Measurements from ENCODE around the gene FBXL14.

The FBXL14 gene

DNA sequence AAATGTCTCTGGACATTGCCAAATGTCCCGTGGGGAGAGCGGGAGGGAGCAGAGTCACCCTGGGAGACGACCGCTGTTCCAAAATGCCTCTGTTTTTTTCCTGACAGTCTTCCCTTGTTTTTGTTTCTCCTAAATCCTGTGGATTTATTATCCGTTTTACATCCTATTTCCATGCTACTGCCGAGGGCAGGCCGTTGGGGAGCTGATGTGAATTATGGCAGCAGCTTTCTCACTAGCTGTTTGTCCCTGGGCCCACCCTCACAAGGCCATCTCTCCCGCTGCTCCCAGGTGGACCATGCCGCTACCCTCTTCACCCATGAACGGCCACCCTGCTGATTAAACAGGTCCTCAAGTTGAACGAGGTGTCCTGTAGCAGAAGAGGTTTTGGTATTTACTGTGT, 55.2 kb downstream of the FBXL14 start:
- Histone ChIP-seq H3K36me3 (ENCODE audit: control insufficient read depth, insufficient read depth, low read length) (peaks cover 3% of the 10 kb centered on the region; the same call in 1 of the 2 replicates), H3K4me3 (replicated peaks; ENCODE audit: low read depth, low read length) (no peak overlapping the region), H3K27me3 (replicated peaks; ENCODE audit: control insufficient read depth, insufficient read depth, low read length) (no peaks in the 10 kb centered on the region)
- TF ChIP-seq, protein P1, sequence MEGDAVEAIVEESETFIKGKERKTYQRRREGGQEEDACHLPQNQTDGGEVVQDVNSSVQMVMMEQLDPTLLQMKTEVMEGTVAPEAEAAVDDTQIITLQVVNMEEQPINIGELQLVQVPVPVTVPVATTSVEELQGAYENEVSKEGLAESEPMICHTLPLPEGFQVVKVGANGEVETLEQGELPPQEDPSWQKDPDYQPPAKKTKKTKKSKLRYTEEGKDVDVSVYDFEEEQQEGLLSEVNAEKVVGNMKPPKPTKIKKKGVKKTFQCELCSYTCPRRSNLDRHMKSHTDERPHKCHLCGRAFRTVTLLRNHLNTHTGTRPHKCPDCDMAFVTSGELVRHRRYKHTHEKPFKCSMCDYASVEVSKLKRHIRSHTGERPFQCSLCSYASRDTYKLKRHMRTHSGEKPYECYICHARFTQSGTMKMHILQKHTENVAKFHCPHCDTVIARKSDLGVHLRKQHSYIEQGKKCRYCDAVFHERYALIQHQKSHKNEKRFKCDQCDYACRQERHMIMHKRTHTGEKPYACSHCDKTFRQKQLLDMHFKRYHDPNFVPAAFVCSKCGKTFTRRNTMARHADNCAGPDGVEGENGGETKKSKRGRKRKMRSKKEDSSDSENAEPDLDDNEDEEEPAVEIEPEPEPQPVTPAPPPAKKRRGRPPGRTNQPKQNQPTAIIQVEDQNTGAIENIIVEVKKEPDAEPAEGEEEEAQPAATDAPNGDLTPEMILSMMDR (IDR thresholded peaks at IDR 0.05; ENCODE audit: insufficient read depth, low read length, poor library complexity, severe bottlenecking): no peak
- DNase-seq (ENCODE audit: extremely low read depth, insufficient read length): no peak

GRCh38 chr12:1536817-1537216, 57.6 kb downstream of the FBXL14 start:
- TF ChIP-seq, protein P1 (IDR thresholded peaks at IDR 0.05; ENCODE audit: insufficient read depth, low read length, poor library complexity, severe bottlenecking): no peak
- H3K4me3 ChIP-seq (replicated peaks; ENCODE audit: low read depth, low read length): no peak overlapping the region
- no peaks in the 10 kb centered on the region for H3K27me3 ChIP-seq (replicated peaks; ENCODE audit: control insufficient read depth, insufficient read depth, low read length)
- DNase-seq (ENCODE audit: extremely low read depth, insufficient read length): no peak
- H3K36me3 ChIP-seq (ENCODE audit: control insufficient read depth, insufficient read depth, low read length): peaks cover 3% of the 10 kb centered on the region; the same call in 1 of the 2 replicates

- TF ChIP-seq, protein P1 (IDR thresholded peaks at IDR 0.05; ENCODE audit: insufficient read depth, low read length, poor library complexity, severe bottlenecking): no peak
- Histone ChIP-seq H3K27me3 (replicated peaks; ENCODE audit: control insufficient read depth, insufficient read depth, low read length) (no peaks in the 10 kb centered on the region), H3K4me3 (replicated peaks; ENCODE audit: low read depth, low read length) (peak overlapping the region; percentile 64), H3K36me3 (ENCODE audit: control insufficient read depth, insufficient read depth, low read length) (peaks cover 3% of the 10 kb centered on the region; the same call in 1 of the 2 replicates)
- peak; percentile 48 for DNase-seq (ENCODE audit: extremely low read depth, insufficient read length)
Measured at GRCh38 chr12:1534748-1535147, 59.6 kb downstream of the FBXL14 start.

- peak; percentile 81 for DNase-seq (ENCODE audit: extremely low read depth, insufficient read length)
- Histone ChIP-seq H3K36me3 (ENCODE audit: control insufficient read depth, insufficient read depth, low read length) (peaks cover 3% of the 10 kb centered on the region; the same call in 1 of the 2 replicates), H3K27me3 (replicated peaks; ENCODE audit: control insufficient read depth, insufficient read depth, low read length) (no peaks in the 10 kb centered on the region), H3K4me3 (replicated peaks; ENCODE audit: low read depth, low read length) (peak overlapping the region; percentile 64)
- TF ChIP-seq, protein P1 (IDR thresholded peaks at IDR 0.05; ENCODE audit: insufficient read depth, low read length, poor library complexity, severe bottlenecking): no peak
Measured at GRCh38 chr12:1533602-1534304, 60.6 kb downstream of the FBXL14 start.

DNA sequence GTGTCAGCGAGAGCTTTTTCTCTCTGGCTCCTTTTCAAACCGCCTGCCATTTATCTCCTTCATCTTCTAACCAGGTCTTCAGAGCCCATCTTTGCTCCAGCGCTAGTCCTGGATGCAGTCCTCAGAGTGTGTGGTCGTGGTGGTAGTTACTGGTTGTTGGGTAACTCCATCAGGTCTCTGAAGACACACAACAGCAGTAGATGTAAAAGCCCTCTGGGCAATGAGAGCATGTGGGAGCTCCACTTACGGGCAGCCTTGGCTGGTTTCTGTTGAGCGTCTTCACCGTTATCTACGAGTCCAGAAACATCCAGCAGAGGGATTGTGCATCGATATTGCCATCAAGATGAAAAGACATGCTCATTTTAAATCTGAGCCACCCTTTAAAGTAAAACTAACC, 61.2 kb downstream of the FBXL14 start:
- Histone ChIP-seq H3K4me3 (replicated peaks; ENCODE audit: low read depth, low read length) (peak overlapping the region; percentile 64), H3K36me3 (ENCODE audit: control insufficient read depth, insufficient read depth, low read length) (peaks cover 3% of the 10 kb centered on the region; the same call in 1 of the 2 replicates), H3K27me3 (replicated peaks; ENCODE audit: control insufficient read depth, insufficient read depth, low read length) (no peaks in the 10 kb centered on the region)
- TF ChIP-seq, protein P1 (IDR thresholded peaks at IDR 0.05; ENCODE audit: insufficient read depth, low read length, poor library complexity, severe bottlenecking): peak; percentile 30
- no peak for DNase-seq (ENCODE audit: extremely low read depth, insufficient read length)
